ENCODE measurements around the gene BRD1. TPM values are rescaled to one million over a fixed set of nuclear protein-coding genes. Genes with fewer than 3 reads are reported as not detected.

The BRD1 gene
- total RNA-seq, 1 experiment from 2014 or later = 28.1 TPM

DNA sequence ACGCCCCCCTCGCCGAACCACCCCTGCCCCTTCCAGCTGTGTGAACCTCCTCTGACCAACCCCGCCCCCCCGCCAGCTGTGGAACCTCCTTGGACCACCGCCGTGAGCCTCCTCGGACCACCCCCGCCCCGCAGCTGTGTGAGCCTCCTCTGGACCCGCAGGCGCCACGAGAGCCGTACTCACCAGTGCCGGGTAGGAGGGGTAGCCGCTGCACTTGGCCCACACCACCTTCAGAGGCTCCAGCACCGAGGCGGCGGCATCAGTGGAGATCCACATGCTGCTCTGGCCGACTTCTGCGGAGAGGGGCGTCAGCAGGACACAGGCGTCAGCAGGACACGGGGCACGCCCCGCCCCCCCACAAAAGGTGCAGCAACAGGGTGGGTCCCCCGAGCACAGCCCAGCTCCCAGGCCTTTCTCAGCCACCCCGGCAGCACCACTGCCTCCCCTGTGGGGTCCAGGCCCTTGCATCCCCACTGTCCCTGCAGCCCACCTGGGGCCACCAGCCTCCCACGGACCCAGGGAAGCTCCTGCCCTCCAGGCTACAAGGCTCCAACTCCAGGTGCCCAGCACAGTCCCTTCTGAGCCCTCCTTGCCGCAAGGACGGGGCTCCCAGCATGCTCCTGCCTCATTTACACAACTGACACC, 51.7 kb downstream of the BRD1 start:
- in situ Hi-C loops (cut with HindIII; ENCODE audit: low pct_unique_long_range_greater_than_20kb, low sequenced_read_pairs) = no loop called here
- DNase-seq (ENCODE audit: low read depth) = no peak

DNA sequence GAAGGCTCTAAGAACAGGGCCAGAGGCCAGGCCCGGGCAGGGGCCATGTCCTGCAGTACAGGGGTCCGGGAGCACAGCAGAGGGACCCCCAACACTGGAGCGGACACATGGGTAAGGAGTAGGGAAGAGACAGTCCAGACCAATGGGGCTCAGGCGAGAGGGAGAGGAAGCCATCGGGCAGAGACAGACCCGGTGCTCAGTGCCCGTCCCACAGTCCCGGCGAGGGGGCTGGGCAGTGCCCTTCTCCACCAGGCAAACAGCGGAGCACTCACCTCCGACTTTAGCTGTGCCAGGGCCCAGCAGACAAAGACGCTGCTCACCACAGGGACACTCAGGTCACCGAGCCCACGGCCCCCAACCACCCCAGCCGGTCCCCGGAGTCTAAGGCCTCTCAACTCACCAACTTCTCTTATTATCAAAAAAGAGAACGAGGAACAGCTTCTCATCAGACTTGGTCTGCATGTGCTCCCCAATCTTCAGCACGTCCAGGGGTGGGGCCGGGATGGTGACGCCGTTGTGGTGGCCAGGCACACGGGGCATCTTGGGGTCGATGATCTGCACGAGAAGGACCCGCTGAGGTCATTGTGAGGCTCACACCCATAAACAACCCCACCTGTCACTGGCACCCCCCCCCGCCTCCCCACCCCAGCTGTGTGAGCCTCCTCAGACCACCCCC, 52.3 kb downstream of the BRD1 start:
- in situ Hi-C loops (cut with HindIII; ENCODE audit: low pct_unique_long_range_greater_than_20kb, low sequenced_read_pairs) = no loop called here
- no peak for DNase-seq (ENCODE audit: low read depth)

DNA sequence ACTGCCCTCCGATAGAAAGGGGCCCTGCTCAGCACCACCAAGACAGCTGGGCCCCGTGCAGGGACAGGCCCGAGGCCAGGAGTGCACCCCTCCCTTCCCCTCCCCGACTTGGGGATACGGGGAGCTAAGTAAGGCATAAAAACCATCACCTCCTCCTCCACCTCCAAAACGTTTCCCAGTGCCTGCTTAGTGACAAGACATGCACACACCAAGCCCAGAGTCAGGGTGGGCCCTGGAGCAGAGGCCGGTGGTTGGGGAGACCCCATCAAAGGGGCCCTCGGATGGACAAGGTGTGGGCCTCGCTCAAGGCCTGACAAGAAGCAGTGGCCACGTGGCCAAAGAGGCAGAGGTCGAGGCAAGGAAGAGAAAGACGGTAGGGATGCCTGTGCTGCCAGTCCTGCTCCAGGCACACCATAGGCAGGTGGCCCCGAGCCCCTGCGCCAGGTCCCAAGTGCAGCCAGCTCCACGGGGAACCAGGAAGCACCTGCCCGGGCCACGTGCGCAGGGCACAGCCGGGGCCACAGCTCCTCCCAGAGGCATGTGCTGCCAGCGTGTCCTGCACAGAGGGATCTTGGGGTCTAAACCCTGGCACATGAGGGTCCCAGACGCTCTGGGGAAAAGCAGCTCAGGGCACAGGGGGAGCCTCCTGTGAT, 53.0 kb downstream of the BRD1 start:
- in situ Hi-C loops (cut with HindIII; ENCODE audit: low pct_unique_long_range_greater_than_20kb, low sequenced_read_pairs) = no loop called here

DNA sequence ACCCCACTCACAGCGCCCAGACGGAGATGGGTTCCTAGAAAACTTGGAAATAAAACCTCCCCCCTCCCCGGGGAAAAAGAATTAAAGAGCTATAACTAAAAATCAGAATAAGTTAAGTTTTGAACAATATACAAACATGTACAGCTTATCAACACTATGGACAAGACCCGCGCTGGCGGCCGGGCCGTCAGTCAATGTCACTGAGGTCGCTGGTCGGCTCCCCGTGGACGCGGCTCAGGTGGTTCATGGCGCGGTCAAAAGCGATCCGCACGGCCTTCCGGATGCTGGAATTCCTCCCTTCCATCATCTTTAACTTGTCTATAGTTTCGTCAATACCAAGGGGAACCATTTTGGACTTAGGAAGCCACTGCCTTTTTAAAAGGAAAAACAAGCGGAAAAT, 53.6 kb downstream of the BRD1 start:
- DNase-seq (ENCODE audit: low read depth) = no peak
- in situ Hi-C loops (cut with HindIII; ENCODE audit: low pct_unique_long_range_greater_than_20kb, low sequenced_read_pairs) = no loop called here

More for the DNA sequence above, 53.0 kb downstream of the BRD1 start:
- DNase-seq (ENCODE audit: low read depth) = no peak

DNA sequence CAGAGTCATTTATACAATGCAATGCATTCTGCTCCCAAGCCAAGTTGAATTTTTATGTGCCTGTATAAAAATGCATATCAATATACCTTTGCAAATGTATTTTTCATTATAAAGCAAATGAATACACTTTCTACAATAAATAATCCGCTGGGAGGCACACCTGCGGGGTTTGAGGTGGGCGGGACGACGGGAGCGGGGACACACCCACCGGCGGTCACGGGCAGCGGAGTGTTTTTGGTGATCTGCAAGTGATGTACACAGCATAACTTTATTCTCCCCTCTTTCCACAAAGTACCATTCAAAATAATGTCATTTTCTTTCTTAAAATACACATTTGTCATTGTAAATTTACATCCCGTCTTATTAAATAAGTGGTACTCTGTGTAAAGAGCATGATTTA, 54.1 kb downstream of the BRD1 start:
- in situ Hi-C loops (cut with HindIII; ENCODE audit: low pct_unique_long_range_greater_than_20kb, low sequenced_read_pairs) = no loop called here
- no peak for DNase-seq (ENCODE audit: low read depth)

DNA sequence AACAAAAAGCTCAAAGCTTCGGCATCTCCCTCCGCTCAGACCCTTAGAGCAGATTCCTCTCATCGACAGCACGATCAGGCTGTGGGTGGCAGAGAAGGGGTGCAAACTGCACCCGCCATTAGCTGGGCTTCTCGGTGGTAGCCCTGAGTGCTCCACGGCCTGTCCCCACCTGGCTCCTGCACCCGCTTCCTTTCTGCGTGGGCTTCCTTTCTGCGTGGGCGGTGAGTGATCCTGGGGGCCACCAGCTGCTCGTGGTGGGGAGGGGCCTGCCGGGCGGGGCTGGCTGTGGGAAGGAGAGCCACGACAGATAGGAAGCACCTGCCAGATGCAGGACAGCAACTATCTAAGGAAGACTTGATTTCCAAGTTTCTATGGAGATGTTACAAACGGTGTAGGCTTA, 55.0 kb downstream of the BRD1 start:
- DNase-seq (ENCODE audit: low read depth) = no peak
- in situ Hi-C loops (cut with HindIII; ENCODE audit: low pct_unique_long_range_greater_than_20kb, low sequenced_read_pairs) = no loop called here

DNA sequence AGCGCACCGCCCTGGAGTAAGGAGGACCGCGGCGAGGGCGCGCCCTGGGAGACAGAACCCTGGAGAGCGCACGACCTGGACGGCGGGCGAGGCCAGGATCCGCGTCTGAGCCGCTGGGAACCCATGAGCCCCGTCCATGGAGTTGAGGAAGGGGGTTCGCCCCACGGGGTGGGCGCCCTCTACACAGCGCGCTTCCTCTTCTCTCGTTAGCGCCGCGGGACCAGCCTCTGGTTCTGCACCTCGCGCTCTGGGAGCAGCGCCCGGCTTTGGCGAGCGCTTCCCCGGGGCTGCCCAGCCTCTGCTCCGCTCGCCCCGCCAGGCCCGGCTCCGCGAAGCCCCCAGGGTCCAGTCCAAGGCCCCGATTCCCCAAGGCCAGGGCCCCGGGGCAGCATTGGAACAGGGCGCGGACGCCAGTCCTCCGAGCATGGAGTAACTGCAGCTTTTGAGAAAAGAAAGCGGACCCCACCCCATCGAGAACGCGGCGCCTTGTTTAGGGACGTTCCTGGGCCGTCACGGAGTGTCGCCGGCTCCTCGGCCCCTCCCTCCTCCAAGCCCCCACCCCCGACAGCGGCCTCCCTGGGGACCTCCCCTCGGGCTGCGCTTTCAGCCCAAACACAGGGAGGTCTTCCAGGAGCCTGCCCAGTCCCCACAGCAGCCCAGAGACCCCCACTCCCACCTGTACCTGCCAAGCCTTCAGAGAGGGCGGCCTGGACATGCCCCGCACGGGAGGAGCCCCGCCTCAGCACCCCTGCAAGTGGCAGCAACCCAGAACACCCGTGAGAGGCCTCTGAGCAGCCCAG, 56.2 kb downstream of the BRD1 start:
- DNase-seq (ENCODE audit: low read depth) = no peak
- in situ Hi-C loops (cut with HindIII; ENCODE audit: low pct_unique_long_range_greater_than_20kb, low sequenced_read_pairs) = no loop called here

DNA sequence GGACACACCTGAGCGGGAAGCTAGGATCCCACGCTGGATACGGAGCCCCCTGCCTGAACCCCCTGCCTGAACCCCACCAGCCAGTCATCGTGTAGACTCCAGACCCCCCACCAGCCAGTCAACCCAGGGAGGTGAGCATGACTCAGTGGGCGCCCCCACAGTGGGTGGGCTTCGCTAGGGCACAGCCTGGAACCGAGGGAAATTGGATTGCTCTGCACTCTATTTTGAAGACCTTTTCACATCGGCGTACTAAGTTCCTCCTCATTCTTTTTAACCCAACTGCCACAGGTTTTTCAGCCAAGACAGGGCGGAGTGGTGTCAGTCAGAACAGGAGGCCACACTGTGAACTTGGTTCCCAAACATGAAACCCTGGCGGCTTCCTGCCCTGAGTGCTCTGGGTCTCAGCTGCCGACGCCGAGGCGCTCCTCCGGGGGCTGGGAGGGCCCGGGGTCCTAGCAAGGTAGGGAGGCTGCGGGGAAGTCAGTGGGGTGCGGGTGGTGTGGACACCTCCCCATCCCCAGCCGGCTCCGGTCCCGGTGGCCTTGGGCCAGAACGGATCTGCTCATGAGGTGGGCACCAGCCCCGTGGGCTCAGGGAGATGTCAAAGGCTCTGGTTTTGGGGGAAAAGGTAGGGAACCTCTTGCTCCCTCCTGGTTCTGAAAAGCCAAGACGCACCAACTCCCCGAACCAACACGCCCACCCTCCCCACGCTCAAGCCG, 57.0 kb downstream of the BRD1 start:
- in situ Hi-C loops (cut with HindIII; ENCODE audit: low pct_unique_long_range_greater_than_20kb, low sequenced_read_pairs) = no loop called here
- DNase-seq (ENCODE audit: low read depth) = no peak

DNA sequence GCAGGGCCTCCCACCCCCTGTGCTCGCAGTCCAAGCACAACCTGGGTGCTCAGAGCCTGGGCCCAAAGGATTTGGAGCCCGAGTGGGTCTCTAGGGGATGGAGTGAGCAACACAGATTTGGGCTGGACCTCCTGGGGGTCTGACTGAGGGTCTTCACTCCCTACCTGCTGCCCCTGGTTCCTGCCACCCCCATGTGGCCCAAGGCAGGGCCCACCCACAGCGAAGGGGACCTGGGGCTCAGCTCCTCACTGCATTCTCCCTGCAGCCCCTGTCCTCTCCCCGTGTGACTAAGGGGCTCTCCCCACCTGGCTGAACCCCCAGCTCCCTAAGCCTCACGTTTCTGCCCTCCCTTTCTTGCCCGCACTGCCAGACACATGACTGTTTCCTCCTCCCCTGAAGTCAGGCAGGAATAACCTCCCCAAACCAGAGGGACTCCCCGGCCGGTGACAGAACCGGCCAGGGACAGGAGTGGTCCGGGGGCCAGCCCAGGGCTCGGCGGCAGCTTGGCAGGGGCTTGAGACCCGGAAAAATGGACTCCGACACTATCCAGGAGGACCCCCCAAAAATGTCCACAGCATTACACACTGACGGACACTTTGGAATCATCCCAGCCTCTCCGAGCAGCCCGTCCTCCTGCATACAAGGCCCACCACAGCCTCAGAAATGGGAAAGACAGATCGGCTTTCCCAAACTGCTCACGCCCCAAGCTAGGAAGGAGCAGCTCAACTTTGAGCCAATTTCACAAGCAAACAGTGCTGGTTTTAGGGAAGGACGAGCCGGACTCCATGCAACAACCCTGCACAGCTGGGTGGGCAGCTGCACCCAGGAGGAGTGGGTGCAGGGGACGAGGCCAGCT, 57.8 kb downstream of the BRD1 start:
- in situ Hi-C loops (cut with HindIII; ENCODE audit: low pct_unique_long_range_greater_than_20kb, low sequenced_read_pairs) = no loop called here
- DNase-seq (ENCODE audit: low read depth) = no peak

DNA sequence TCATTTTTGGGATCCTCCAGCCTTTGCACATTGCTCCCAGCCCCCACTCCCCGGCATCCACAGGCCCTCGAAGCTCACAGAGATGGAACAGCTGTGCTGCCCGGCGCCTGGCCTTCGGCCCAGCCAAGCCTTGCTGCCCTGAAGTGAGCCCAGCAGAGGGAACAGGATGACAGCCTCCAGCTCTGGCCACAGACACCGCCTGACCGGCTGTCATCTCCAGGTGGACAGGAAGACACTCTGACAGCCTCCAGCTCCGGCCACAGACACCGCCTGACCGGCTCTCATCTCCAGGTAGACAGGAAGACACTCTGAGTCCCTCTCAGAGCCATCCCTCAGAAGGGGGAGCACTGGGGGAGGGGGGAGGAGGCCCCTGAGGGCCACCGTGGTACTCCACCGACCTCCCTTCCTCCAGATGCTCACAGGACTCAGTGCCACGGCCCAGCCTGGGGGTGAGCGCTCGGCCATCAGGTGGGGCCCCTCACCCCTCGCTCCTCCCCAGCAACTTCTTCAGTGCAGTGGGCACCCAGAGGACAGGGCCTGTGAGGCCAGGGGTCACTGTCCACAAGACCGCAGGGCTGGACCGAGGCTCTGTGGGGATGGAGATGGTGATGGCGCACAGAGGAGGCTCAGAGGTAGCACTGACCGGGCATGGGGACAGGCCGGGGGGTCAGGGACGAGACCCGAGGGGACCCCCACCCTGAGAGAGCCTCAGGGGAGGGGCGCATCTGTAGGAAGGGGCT, 58.6 kb downstream of the BRD1 start:
- no peak for DNase-seq (ENCODE audit: low read depth)
- in situ Hi-C loops (cut with HindIII; ENCODE audit: low pct_unique_long_range_greater_than_20kb, low sequenced_read_pairs) = no loop called here

DNA sequence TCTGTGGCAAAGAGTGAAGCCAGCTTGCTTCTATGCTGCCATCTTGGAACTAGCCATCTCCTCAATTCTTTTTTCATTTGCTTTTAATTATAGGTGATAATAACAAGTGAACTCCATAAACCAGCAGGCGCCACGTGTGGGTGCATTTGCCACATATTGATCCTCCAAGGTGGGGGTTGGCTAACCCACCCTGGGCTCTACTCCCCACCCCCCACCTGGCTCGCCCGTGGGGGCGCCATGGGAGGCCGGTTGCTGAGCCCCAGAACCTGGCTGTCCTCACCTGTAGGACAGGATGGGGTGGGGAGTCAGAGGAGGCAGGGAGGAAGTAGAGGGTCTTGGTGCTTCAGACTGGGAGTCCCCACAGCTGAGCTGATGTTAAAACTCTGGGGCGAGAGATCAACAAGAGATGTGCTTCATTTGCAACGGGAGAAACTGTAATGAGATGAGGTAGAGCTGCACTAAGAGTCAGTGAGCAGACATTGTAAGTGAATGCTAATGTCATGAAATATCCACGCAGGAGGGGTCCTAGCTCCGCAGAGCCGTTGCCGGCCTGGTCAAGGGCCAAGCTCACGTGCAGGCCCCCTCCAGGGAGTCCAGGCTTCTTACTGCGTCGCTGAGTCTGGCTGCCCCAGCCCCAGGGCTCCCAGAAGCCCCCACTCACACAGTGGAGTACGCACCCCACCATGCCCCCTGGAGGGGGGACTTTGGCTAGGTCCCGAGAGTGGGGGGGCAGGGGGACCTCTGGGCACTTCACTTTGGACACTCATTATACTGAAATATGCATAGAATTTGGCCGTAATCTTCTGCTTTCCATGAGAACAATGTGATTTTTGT, 59.4 kb downstream of the BRD1 start:
- in situ Hi-C loops (cut with HindIII; ENCODE audit: low pct_unique_long_range_greater_than_20kb, low sequenced_read_pairs) = no loop called here
- DNase-seq (ENCODE audit: low read depth) = no peak

DNA sequence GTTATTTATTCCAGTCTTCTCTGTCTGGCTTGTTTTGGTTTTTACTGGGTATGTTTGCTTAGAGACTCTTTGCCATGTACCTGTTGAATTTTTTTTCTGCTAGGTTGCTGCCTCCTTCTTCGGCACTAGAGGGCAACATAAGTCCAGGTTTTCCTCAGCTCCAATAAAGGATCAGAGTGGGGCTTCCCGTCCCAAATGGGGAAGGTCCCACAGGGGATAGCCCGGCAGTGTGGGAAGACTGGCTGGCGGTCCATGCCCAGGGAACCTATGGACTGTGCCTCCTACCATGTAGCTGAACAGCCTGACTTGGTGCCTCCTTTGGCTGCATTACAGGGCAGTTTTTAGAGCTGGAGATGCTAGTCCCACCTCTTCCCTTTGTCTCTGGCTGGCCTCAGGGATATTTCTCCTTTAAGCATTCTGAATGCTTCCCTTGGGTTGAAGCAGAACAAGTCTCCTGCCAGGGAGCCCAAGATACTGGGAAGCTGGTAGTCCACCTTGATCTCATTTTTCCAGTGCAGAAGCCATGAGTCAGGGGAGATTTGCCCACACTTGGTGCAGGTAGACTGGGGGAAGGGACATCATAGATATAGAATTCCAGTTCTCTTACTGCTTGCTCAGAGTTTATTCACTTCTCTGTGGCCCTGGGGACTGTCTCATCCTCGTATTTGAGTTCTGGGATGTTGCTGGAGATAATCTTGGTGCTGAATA, 60.2 kb downstream of the BRD1 start:
- in situ Hi-C loops (cut with HindIII; ENCODE audit: low pct_unique_long_range_greater_than_20kb, low sequenced_read_pairs) = no loop called here
- DNase-seq (ENCODE audit: low read depth) = peak; percentile 60

DNA sequence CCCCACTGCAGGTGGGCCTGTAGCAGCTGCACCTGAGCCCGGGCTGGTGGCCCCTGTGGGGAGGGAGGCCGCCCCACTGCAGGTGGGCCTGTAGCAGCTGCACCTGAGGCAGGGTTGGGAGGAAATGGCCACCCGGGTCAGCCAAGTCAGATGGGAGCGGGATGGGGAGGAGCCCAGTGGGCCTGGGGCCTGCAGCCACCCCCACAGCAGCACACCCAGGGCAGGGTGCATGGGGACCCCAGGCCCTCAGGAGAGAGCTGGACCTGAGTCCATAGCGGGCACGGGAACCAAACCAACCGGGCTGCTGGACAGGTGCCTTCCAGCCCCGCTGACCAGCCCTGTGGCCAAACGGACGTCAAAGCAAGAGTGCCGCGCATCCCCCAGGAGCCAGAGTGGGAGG, 61.7 kb downstream of the BRD1 start:
- in situ Hi-C loops (cut with HindIII; ENCODE audit: low pct_unique_long_range_greater_than_20kb, low sequenced_read_pairs) = no loop called here
- DNase-seq (ENCODE audit: low read depth) = no peak

DNA sequence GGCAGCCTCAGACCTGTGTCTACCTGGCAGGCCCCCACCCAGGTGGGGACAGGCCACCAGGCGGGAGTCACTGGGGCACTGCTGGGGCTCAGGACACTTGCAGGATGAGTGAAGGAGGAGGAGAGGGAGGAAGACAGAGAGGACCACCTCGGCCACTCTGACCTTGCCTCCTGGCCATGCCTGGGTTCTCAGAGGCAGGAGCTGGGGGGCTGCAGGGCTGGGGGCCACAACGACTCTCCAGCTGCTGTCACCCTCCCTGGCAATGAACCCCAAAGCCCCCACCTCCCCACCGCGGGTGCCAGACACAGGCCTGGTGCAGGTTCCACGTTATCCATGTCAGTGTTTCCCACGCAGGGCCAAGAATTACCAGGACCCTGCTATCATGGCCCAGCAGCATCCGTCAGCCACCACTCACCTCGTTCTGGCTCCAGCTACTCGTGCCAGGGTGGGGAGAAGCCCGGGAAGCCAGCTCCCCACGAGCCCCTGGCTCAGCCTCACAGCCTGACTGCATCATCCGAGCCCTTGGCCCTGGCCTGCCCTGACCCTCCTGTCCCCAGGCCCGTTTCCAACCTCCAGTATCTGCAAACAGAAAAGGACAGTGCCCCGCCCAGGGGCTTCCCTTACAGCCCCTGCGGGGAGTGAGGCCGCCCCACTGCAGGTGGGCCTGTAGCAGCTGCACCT, 62.4 kb downstream of the BRD1 start:
- no peak for DNase-seq (ENCODE audit: low read depth)
- in situ Hi-C loops (cut with HindIII; ENCODE audit: low pct_unique_long_range_greater_than_20kb, low sequenced_read_pairs) = no loop called here

DNA sequence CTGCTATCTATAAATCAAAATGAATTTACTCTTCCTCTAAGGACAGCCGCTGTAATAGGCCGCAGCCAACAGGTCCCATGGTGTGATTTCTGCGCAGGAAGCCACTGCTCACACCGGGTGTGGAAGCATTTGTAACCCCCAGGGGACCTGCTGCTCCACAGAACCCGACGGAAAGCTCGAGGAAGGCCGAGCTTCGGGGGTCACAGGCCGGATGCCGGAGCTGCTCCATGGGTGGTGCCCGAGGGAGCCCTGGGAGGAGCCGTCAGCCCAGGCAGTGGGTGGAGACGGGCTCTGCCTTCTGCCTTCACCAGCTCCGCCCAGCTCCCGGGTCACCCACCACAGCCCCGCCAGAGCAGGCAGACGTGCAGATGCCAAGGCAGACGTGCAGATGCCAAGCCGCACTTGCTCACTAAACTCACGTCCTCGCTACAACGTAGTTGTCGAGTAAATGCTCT, 63.5 kb downstream of the BRD1 start:
- no peak for DNase-seq (ENCODE audit: low read depth)
- in situ Hi-C loops (cut with HindIII; ENCODE audit: low pct_unique_long_range_greater_than_20kb, low sequenced_read_pairs) = no loop called here
